ENCODE measurements around the gene KRT83.

The KRT83 gene

GRCh38 chr12:52360663-52361271, 39.6 kb upstream of the KRT83 start:
- no peak for DNase-seq (ENCODE audit: low read depth in 1 of 2, low spot score in 1 of 2)
- TF ChIP-seq POLR2AphosphoS5 (IDR thresholded peaks at IDR 0.05; ENCODE audit: low read depth) (no peak), GABPA (IDR thresholded peaks at IDR 0.05; ENCODE audit: low read depth) (no peak), SPI1 (IDR thresholded peaks at IDR 0.05; ENCODE audit: borderline replicate concordance, low read depth) (no peak)
- TF ChIP-seq, protein P1, sequence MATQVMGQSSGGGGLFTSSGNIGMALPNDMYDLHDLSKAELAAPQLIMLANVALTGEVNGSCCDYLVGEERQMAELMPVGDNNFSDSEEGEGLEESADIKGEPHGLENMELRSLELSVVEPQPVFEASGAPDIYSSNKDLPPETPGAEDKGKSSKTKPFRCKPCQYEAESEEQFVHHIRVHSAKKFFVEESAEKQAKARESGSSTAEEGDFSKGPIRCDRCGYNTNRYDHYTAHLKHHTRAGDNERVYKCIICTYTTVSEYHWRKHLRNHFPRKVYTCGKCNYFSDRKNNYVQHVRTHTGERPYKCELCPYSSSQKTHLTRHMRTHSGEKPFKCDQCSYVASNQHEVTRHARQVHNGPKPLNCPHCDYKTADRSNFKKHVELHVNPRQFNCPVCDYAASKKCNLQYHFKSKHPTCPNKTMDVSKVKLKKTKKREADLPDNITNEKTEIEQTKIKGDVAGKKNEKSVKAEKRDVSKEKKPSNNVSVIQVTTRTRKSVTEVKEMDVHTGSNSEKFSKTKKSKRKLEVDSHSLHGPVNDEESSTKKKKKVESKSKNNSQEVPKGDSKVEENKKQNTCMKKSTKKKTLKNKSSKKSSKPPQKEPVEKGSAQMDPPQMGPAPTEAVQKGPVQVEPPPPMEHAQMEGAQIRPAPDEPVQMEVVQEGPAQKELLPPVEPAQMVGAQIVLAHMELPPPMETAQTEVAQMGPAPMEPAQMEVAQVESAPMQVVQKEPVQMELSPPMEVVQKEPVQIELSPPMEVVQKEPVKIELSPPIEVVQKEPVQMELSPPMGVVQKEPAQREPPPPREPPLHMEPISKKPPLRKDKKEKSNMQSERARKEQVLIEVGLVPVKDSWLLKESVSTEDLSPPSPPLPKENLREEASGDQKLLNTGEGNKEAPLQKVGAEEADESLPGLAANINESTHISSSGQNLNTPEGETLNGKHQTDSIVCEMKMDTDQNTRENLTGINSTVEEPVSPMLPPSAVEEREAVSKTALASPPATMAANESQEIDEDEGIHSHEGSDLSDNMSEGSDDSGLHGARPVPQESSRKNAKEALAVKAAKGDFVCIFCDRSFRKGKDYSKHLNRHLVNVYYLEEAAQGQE (IDR thresholded peaks at IDR 0.05; ENCODE audit: insufficient replicate concordance, low read depth): no peak
- TF ChIP-seq, protein P2, sequence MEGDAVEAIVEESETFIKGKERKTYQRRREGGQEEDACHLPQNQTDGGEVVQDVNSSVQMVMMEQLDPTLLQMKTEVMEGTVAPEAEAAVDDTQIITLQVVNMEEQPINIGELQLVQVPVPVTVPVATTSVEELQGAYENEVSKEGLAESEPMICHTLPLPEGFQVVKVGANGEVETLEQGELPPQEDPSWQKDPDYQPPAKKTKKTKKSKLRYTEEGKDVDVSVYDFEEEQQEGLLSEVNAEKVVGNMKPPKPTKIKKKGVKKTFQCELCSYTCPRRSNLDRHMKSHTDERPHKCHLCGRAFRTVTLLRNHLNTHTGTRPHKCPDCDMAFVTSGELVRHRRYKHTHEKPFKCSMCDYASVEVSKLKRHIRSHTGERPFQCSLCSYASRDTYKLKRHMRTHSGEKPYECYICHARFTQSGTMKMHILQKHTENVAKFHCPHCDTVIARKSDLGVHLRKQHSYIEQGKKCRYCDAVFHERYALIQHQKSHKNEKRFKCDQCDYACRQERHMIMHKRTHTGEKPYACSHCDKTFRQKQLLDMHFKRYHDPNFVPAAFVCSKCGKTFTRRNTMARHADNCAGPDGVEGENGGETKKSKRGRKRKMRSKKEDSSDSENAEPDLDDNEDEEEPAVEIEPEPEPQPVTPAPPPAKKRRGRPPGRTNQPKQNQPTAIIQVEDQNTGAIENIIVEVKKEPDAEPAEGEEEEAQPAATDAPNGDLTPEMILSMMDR (IDR thresholded peaks at IDR 0.05; ENCODE audit: insufficient read depth, low read length): no peak
- H3K27me3 ChIP-seq (ENCODE audit: insufficient read depth, poor library complexity, severe bottlenecking): no peaks in the 10 kb centered on the region
- no peak overlapping the region for H3K4me3 ChIP-seq (replicated peaks; ENCODE audit: insufficient read depth, low read length)
- H3K27ac ChIP-seq (replicated peaks): no peak overlapping the region

GRCh38 chr12:52360106-52360662, 39.0 kb upstream of the KRT83 start:
- H3K27me3 ChIP-seq (ENCODE audit: insufficient read depth, poor library complexity, severe bottlenecking): no peaks in the 10 kb centered on the region
- TF ChIP-seq SPI1 (IDR thresholded peaks at IDR 0.05; ENCODE audit: borderline replicate concordance, low read depth) (no peak), POLR2AphosphoS5 (IDR thresholded peaks at IDR 0.05; ENCODE audit: low read depth) (no peak), GABPA (IDR thresholded peaks at IDR 0.05; ENCODE audit: low read depth) (no peak)
- TF ChIP-seq, protein P1 (IDR thresholded peaks at IDR 0.05; ENCODE audit: insufficient replicate concordance, low read depth): no peak
- TF ChIP-seq, protein P2 (IDR thresholded peaks at IDR 0.05; ENCODE audit: insufficient read depth, low read length): no peak
- DNase-seq (ENCODE audit: low read depth in 1 of 2, low spot score in 1 of 2): no peak

GRCh38 chr12:52359621-52360061, 38.4 kb upstream of the KRT83 start:
- TF ChIP-seq, protein P1 (IDR thresholded peaks at IDR 0.05; ENCODE audit: insufficient replicate concordance, low read depth): no peak
- TF ChIP-seq GABPA (IDR thresholded peaks at IDR 0.05; ENCODE audit: low read depth) (no peak), POLR2AphosphoS5 (IDR thresholded peaks at IDR 0.05; ENCODE audit: low read depth) (no peak), SPI1 (IDR thresholded peaks at IDR 0.05; ENCODE audit: borderline replicate concordance, low read depth) (no peak)
- TF ChIP-seq, protein P2 (IDR thresholded peaks at IDR 0.05; ENCODE audit: insufficient read depth, low read length): no peak
- Histone ChIP-seq H3K4me3 (replicated peaks; ENCODE audit: insufficient read depth, low read length) (no peak overlapping the region), H3K27ac (replicated peaks) (no peak overlapping the region), H3K27me3 (ENCODE audit: insufficient read depth, poor library complexity, severe bottlenecking) (no peaks in the 10 kb centered on the region)
- DNase-seq (ENCODE audit: low read depth in 1 of 2, low spot score in 1 of 2): no peak

More at GRCh38 chr12:52360106-52360662, 39.0 kb upstream of the KRT83 start:
- no peak overlapping the region for H3K4me3 ChIP-seq (replicated peaks; ENCODE audit: insufficient read depth, low read length)
- H3K27ac ChIP-seq (replicated peaks): no peak overlapping the region
